Thymus (tissue), 11 donors: ENCODE data around the gene SPSB1. TPM values are rescaled to one million over a fixed set of nuclear protein-coding genes. Genes with fewer than 3 reads are reported as not detected.

ENCODE experiments used
- DNase-seq, 9 donors: peaks; one replicate each; pipeline ENCODE4 v3.0.0-alpha.2; 2013; ENCODE audit warnings: low spot score in 9 of 9, low read depth in 6 of 9, missing footprints in 1 of 9
- H3K27ac ChIP-seq, 2 donors: one replicate each; pipeline ENCODE4 v1.5.1; 2013; ENCODE audit warnings: control low read depth in 1 of 2, low read depth in 1 of 2, low read length in 1 of 2, mild to moderate bottlenecking in 1 of 2, moderate library complexity in 1 of 2
- H3K27me3 ChIP-seq, 2 donors: one replicate each; pipeline ENCODE4 v1.5.1; 2013; ENCODE audit warnings: low read length in 1 of 2; ENCODE audit not compliant: control insufficient read depth in 2 of 2, insufficient read depth in 1 of 2
- H3K36me3 ChIP-seq, 2 donors: one replicate each; pipeline ENCODE4 v1.5.1; 2013; ENCODE audit warnings: low read length in 1 of 2, mild to moderate bottlenecking in 1 of 2, moderate library complexity in 1 of 2; ENCODE audit not compliant: control insufficient read depth in 2 of 2, insufficient read depth in 2 of 2
- H3K4me1 ChIP-seq, 2 donors: one replicate each; pipeline ENCODE4 v1.5.1; 2013; ENCODE audit warnings: low read length in 2 of 2; ENCODE audit not compliant: control insufficient read depth in 2 of 2, insufficient read depth in 2 of 2
- H3K4me3 ChIP-seq, 2 donors: one replicate each; pipeline ENCODE4 v1.5.1; 2013; ENCODE audit warnings: low read length in 2 of 2, control low read depth in 1 of 2, mild to moderate bottlenecking in 1 of 2
- H3K9me3 ChIP-seq, 2 donors: one replicate each; pipeline ENCODE4 v1.5.1; 2013; ENCODE audit warnings: low read length in 1 of 2, mild to moderate bottlenecking in 1 of 2; ENCODE audit not compliant: control insufficient read depth in 2 of 2, insufficient read depth in 1 of 2
- WGBS: extraction: QIAGEN DNeasy Blood & Tissue Kit; methylation state at CpG from one replicate; pipeline ENCODE4 v1.1.7; 2013; 5-methylcytosine and 5-hydroxymethylcytosine counted together
- polyA plus RNA-seq: library from polyadenylated mRNA; stranded (reverse); fragments of 200-250 nt; gene quantifications from one replicate; pipeline ENCODE4 v1.2.3, GENCODE V29; 2013
- total RNA-seq: library from RNA; stranded (reverse); fragments of 120-200 nt; gene quantifications from one replicate; pipeline ENCODE4 v1.2.4, GENCODE V29; 2013
- donor health status: healthy.

SPSB1 gene
- total and polyA plus RNA-seq, 2 donors: 12.8 to 12.9 TPM

DNA sequence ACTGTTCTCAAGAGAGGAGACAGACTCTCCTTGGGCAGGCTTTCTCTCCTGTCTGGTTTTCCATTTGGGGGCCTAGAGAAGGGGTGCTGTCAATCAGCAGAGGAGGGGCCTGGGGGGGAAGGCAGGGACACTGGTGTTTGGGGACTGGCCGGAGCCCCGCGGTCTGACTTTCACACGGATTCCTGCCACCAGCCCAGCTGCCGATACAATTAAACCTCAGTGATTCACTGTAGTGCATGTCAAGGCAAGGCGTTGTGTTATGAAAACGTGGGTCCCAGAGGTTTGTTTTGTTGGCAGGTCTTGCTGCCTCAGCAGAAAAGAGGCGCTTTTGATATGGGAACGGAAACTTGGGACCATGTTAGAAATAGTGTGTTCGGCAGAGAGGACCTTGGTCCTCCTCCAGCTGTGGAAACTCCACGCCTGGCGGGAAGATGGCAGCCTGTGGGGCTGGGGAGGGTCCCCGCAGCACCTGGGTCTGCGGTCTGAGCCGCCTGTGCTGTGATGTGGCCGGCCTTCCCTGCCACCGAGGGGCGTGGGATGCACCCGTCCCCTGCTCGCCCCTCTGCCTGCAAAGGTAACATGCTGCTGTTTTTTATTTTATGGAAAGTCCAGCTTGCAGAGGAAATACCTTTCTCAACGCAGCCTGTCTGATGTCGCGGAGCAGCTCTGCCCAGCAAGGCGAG lies 47.6 kb downstream of the SPSB1 start:
- peaks cover 0 to 7% of the 10 kb centered on the region in 2 donors for H3K9me3 ChIP-seq
- H3K27me3 ChIP-seq: no peaks in the 10 kb centered on the region
- no peak overlapping the region for H3K27ac ChIP-seq
- no peaks in the 10 kb centered on the region for H3K36me3 ChIP-seq
- no peak for DNase-seq
- H3K4me1 ChIP-seq: peaks cover 0 to 28% of the 10 kb centered on the region in 2 donors
- 92% methylated on average over 24 of the region's 24 CpGs for WGBS
- H3K4me3 ChIP-seq: no peak overlapping the region

DNA sequence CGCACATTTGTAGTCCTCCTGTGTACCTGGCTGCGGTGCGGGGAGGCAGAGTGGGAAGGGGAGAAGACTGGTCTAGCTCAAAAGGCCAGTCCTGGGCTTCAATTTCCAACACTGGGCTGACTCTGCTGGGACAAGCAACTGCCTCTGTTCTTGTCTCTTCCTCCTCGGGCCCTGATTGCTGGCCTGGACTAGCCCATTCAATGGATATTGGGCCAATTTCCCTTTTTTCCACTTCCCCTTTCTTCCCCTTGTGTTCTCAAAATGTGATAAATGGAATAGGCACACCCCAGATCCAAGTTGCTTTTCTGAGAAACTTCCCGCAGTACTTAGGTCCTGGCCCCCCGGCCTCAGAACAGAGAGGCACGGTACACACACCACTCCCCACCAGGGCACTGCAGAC lies 48.2 kb downstream of the SPSB1 start:
- WGBS: 95% methylated on average over 7 of the region's 7 CpGs
- Histone ChIP-seq H3K27ac (no peak overlapping the region), H3K9me3 (peaks cover 0 to 7% of the 10 kb centered on the region in 2 donors), H3K4me3 (no peak overlapping the region), H3K36me3 (no peaks in the 10 kb centered on the region), H3K4me1 (peaks cover 0 to 33% of the 10 kb centered on the region in 2 donors), H3K27me3 (no peaks in the 10 kb centered on the region)
- DNase-seq: no peak

DNA sequence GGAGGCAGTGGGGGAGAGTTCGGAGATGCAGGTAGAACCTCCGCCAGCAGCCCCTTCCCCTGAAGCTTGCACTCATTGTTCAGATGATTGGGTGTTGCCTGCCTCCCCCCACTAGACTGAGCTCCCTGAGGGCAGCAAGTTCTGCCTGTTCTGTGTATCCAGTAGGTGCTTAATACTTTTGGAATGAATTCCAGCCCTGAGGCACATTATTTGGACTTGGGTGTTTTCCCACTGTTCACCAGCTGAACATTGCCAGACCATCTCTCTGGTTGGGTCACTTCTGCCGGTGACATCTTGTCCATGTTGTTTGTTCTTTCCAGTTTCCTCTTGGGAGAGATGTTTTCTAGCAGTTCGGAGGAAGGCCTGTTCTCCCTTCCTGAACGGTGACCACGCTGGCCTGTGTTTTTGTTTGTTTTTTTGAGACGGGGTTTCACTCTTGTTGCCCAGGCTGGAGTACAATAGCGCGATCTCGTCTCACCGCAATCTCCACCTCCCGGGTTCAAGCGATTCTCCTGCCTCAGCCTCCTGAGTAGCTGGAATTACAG lies 48.7 kb downstream of the SPSB1 start:
- Histone ChIP-seq H3K27ac (no peak overlapping the region), H3K36me3 (no peaks in the 10 kb centered on the region), H3K4me3 (no peak overlapping the region), H3K27me3 (no peaks in the 10 kb centered on the region), H3K4me1 (peaks cover 0 to 38% of the 10 kb centered on the region in 2 donors), H3K9me3 (peaks cover 0 to 7% of the 10 kb centered on the region in 2 donors)
- DNase-seq: no peak
- WGBS: 96% methylated on average over 13 of the region's 13 CpGs

DNA sequence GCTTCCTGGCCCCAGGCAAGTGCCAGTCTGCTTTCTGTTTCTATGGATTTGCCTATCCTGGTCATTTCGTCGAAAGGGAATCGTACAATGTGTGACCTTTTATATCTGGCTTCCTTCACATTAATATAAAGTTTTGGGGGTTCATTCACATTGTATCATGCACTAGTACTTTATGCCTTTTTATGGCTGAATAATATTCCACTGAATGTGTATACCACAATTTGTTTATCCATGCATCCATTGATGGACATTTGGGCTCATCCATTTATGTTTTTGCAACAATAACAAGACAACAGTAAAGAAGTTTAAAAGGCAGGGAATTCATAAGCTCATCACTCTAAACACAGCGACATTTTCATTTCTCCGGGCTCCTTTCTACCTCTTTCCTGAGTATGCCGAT lies 50.6 kb downstream of the SPSB1 start:
- Histone ChIP-seq H3K9me3 (peaks cover 0 to 7% of the 10 kb centered on the region in 2 donors), H3K4me3 (no peak overlapping the region), H3K27me3 (peaks cover 0 to 4% of the 10 kb centered on the region in 2 donors), H3K36me3 (no peaks in the 10 kb centered on the region), H3K27ac (no peak overlapping the region), H3K4me1 (peaks cover 4 to 34% of the 10 kb centered on the region in 2 donors)
- DNase-seq: no peak
- 99% methylated on average over 6 of the region's 6 CpGs for WGBS

DNA sequence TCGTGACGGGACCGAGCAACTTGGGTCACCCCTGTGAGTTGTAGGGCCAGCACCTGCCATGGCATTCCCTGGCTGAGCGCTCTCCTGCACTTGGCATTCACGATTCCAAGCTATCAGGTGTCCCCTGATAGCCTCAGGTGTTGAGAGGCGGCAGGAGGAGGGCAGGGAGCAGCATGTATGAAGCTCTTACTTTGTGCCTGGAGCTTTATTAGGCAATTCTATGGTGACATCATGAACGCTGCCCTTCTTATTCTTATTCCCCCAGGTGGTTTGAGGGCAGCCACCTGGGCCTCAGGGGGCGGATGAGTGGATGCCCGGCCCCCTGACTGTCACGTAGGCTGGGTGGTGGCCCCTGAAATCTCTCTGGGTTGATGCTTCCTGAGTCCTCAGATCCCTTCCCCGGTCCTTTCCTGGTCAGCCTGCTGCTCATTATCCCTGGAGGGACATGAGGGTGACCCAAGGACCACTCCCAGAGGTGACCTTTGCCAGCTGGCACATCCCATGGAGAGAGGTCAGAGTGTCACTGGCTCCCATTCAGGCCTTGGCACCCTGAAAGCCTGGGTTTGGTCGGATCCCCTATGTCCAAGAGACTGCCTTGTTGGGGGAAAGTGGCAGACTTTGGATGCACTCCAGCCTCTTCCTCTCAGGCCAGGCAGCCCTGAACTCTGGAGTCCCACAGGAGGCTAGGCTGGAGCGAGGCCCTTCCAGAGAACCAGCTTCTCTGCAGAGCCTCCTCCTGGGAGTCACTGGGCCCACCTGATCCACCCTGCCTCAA lies 51.9 kb downstream of the SPSB1 start:
- peaks cover 4 to 28% of the 10 kb centered on the region in 2 donors for H3K4me1 ChIP-seq

DNA sequence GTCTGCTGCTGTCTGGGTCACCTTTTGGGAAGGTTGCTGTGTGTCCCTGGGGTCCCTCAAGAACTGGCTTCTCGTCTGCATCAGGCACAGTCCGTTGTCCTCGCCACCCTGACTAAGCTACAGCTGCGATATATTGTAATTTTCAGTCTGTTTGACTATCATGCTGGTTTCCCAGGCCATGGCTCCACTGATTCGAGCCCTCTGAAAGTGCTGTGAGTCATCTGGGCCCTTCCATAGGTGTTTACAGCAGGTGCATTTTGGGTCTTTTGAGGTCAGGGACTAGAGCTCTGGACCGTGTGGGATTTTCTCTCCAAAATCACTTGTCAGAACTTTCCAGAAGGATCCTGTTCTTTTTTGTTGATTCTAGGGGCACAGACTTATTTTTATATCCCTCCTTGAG lies 52.8 kb downstream of the SPSB1 start:
- peaks cover 4 to 23% of the 10 kb centered on the region in 2 donors for H3K4me1 ChIP-seq
- peaks cover 0 to 7% of the 10 kb centered on the region in 2 donors for H3K9me3 ChIP-seq
- DNase-seq: no peak
- no peaks in the 10 kb centered on the region for H3K36me3 ChIP-seq
- no peak overlapping the region for H3K4me3 ChIP-seq
- 96% methylated on average over 6 of the region's 6 CpGs for WGBS
- no peak overlapping the region for H3K27ac ChIP-seq
- H3K27me3 ChIP-seq: peaks cover 0 to 4% of the 10 kb centered on the region in 2 donors

More for the DNA sequence above, 51.9 kb downstream of the SPSB1 start:
- WGBS: 92% methylated on average over 13 of the region's 13 CpGs
- Histone ChIP-seq H3K4me3 (no peak overlapping the region), H3K27ac (no peak overlapping the region), H3K9me3 (peaks cover 0 to 7% of the 10 kb centered on the region in 2 donors), H3K27me3 (peaks cover 0 to 4% of the 10 kb centered on the region in 2 donors), H3K36me3 (no peaks in the 10 kb centered on the region)
- DNase-seq: no peak

DNA sequence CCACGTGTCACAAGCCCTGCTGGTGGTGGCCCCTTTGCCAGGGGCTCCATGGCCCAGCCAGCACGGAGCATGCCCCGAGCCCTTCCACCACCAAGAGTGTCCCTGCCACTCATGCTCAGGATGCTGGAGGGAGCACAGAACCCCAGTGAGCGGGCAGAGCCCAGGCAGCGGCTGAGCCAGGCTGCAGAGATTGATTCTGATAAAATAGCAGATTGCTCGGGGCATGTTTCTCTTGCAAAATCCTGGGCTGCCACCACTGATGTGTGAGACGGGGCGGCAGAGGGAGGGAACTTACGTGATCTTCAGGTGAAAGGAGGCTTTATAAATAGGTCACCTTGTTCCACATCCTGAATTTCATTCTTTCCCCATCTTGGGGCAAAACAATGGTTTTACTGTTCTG lies 53.2 kb downstream of the SPSB1 start:
- Histone ChIP-seq H3K4me1 (peaks cover 4 to 20% of the 10 kb centered on the region in 2 donors), H3K27ac (no peak overlapping the region), H3K4me3 (no peak overlapping the region), H3K9me3 (peaks cover 0 to 7% of the 10 kb centered on the region in 2 donors), H3K36me3 (no peaks in the 10 kb centered on the region), H3K27me3 (peaks cover 0 to 4% of the 10 kb centered on the region in 2 donors)
- WGBS: 91% methylated on average over 9 of the region's 9 CpGs
- DNase-seq: no peak

DNA sequence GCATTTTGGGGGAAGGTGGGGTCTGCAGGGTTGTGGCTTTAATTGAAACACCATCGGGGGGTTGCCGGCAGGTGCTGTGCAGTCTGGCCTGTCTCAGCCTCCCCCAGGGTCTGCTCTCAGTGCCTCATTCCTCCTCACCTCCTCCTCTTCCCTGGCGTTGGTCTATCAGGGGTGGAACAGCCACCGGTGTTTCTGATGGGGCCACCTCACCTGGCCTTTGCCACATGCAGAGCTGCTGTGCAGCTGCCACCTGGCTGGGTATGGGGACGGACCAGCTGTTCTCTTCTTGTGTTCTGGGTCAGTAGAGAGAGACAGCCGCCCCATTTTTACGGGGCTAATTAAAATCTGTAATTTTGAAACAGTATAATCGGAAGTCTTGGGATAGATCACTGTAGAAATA lies 53.9 kb downstream of the SPSB1 start:
- H3K4me1 ChIP-seq: peaks cover 4 to 20% of the 10 kb centered on the region in 2 donors
- H3K9me3 ChIP-seq: peaks cover 0 to 7% of the 10 kb centered on the region in 2 donors
- no peak for DNase-seq
- no peaks in the 10 kb centered on the region for H3K36me3 ChIP-seq
- 88% methylated on average over 8 of the region's 8 CpGs for WGBS
- peaks cover 0 to 4% of the 10 kb centered on the region in 2 donors for H3K27me3 ChIP-seq
- H3K4me3 ChIP-seq: no peak overlapping the region
- H3K27ac ChIP-seq: no peak overlapping the region
